Stimulated activated CD8-positive, alpha-beta memory T cell treated with anti-CD3 and anti-CD28 coated beads, Interleukin-4, amount 100 ng/mL, for 48 hours (primary cell): Measurements from ENCODE around the gene DENND1B.
"Not testable (repeated sequence)": the region's sequence is repeated elsewhere in the genome, so short reads cannot be mapped to it uniquely, and the experiment has no call there.

Source experiments
- DNase-seq: peaks from one replicate; pipeline ENCODE4 v3.0.0-alpha.2; 2020

Gene DENND1B

GRCh38 chr1:197743578-197743977 lies 31.7 kb downstream of the DENND1B start:
- no peak for DNase-seq

GRCh38 chr1:197740992-197741391 lies 34.3 kb downstream of the DENND1B start:
- DNase-seq: no peak

- DNase-seq: no peak
Measured at GRCh38 chr1:197738927-197739326, 36.4 kb downstream of the DENND1B start.

GRCh38 chr1:197737916-197738315 lies 37.4 kb downstream of the DENND1B start:
- no peak for DNase-seq

- DNase-seq: no peak
Measured at GRCh38 chr1:197736685-197737084, 38.6 kb downstream of the DENND1B start.

- DNase-seq: no peak
Measured at GRCh38 chr1:197735461-197735860, 39.8 kb downstream of the DENND1B start.

- no peak for DNase-seq
Measured at GRCh38 chr1:197733324-197733723, 42.0 kb downstream of the DENND1B start.

- no peak for DNase-seq
Measured at GRCh38 chr1:197732187-197732586, 43.1 kb downstream of the DENND1B start.

- no peak for DNase-seq
Measured at GRCh38 chr1:197731449-197731848, 43.8 kb downstream of the DENND1B start.

- no peak for DNase-seq
Measured at GRCh38 chr1:197725976-197726375, 49.3 kb downstream of the DENND1B start.

GRCh38 chr1:197725044-197725443 lies 50.2 kb downstream of the DENND1B start:
- no peak for DNase-seq

GRCh38 chr1:197715806-197716205 lies 59.5 kb downstream of the DENND1B start:
- no peak for DNase-seq

- no peak for DNase-seq
Measured at GRCh38 chr1:197706601-197707000, 68.7 kb downstream of the DENND1B start.

GRCh38 chr1:197705941-197706340 lies 69.3 kb downstream of the DENND1B start:
- no peak for DNase-seq

- not testable (repeated sequence) for DNase-seq
Measured at GRCh38 chr1:197700688-197701087, 74.6 kb downstream of the DENND1B start.

GRCh38 chr1:197696372-197696771 lies 78.9 kb downstream of the DENND1B start:
- DNase-seq: no peak

GRCh38 chr1:197695961-197696360 lies 79.3 kb downstream of the DENND1B start:
- no peak for DNase-seq

GRCh38 chr1:197692965-197693364 lies 82.3 kb downstream of the DENND1B start:
- DNase-seq: no peak

- DNase-seq: no peak
Measured at GRCh38 chr1:197691816-197692215, 83.5 kb downstream of the DENND1B start.

GRCh38 chr1:197690074-197690473 lies 85.2 kb downstream of the DENND1B start:
- no peak for DNase-seq

- no peak for DNase-seq
Measured at GRCh38 chr1:197688233-197688632, 87.0 kb downstream of the DENND1B start.

GRCh38 chr1:197686702-197687355 lies 88.5 kb downstream of the DENND1B start:
- no peak for DNase-seq

- DNase-seq: no peak
Measured at GRCh38 chr1:197686231-197686630, 89.0 kb downstream of the DENND1B start.

- no peak for DNase-seq
Measured at GRCh38 chr1:197685785-197686184, 89.5 kb downstream of the DENND1B start.

- DNase-seq: no peak
Measured at GRCh38 chr1:197683895-197684553, 91.3 kb downstream of the DENND1B start.
